ENCODE measurements around the gene NUP210L. TPM values are rescaled to one million over a fixed set of nuclear protein-coding genes. Genes with fewer than 3 reads are reported as not detected.

NUP210L gene
- 0.18 TPM for total RNA-seq

- ATAC-seq: peak; percentile 56
- intact Hi-C loops (cut with DNase I): no loop called here
- peak; percentile 79 for DNase-seq (ENCODE audit: low spot score)
Measured at GRCh38 chr1:154154534-154155191, at the start of gene NUP210L. TSS of gene NUP210L (minus strand) at chr1:154155073.

DNA sequence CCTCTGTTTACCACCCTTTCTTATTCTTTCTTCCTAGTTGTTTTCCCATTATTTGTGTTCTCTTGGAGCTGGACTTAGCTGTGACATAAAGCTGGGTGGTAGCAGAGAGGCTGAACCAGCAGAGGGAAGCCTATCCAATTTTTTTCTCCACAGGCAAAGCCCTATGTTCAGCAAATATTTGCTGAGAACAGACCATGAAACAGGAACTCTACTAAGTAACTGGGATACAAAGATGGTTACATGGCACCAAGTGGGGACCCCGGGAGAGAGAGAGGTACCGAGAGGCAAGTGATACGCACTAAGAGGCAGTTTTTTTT lies 44.6 kb upstream of the NUP210L start:
- ATAC-seq: peak; percentile 23
- intact Hi-C loops (cut with DNase I): no loop called here
- no peak for DNase-seq (ENCODE audit: low spot score)

DNA sequence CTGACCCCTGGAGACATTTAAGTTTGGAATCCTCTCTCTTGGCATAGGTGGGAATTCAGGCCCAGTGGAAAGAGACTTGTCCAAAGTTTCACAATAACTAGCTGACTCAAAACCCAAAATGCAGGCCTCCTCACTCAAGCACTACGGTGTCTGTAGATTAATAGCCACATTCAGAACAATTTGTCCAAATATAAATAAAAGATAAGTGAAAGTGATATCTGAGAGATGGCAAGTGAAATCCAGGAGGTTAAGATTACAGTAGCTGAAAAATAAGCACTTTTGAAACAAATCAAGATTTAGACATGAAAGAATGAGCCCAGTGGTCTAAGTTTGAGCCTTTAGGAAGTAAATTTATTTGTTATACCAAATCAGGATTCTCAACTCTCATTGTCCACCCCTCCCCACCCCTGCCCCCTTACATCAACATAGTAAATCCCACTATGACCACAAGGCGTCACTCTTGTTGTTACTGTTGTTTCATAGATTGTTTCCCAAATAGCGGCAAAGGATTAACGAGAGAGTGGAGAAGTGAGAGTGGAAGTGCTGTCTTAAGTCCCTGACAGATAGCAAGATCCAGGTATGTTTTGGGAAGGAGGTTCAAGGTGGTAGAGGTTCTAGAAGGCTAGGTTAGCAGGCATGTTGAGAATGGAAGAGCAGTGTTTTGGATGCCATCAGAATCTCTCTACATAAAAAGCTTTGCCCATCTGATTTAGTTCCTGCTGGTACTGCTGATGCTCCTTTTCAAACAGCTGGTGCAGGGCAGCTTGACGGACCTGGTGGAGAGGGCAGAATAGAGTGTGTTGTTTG lies 44.1 kb upstream of the NUP210L start:
- DNase-seq (ENCODE audit: low spot score): no peak
- peak; percentile 77 for ATAC-seq
- intact Hi-C loops (cut with DNase I): no loop called here

DNA sequence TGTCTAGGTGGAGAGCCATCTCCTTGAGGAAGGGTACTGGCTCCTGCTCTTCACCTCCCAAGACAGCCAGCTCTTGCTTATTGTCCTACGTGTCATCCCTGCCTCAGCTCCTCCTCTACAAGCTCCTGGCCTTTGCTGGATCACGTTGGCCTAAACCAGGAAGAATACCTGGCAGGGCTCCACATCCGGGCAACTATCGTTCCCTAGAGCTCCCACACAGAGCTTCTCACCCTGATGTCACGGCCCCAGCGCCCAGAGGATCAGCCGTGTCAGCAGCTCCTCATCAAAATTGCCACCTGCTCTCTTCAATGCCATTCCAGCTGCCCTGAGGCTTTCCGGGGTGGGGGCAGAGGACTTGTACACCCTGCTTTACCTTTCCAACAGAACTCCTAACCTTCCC lies 38.9 kb upstream of the NUP210L start:
- intact Hi-C loops (cut with DNase I): no loop called here
- DNase-seq (ENCODE audit: low spot score) (no peak), ATAC-seq (no peak)

- no peak for ATAC-seq
- DNase-seq (ENCODE audit: low spot score): no peak
- intact Hi-C loops (cut with DNase I): no loop called here
Measured at GRCh38 chr1:154192476-154192875, 37.6 kb upstream of the NUP210L start.

DNA sequence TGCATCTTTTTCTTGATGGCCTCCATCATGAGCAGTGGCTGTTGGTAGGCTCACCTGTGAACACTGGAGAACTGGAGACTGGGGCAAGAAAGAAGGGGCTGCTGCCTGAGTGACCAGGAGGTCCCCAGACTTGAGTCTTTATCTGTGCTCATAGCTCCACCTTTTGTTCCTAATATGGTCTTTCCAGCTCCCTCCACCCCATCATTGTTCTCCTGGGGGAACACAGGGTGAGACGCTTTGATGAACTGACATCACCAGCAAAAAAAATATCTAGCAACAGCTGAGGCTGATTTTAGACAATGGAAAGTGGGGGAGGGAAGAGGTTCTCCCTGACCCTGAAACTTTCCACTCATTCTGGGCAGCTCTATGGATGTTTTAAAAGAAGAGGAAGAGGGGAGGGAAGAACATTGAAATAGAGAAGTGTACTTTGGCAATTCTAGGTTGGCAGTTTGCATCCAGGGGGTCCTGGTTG lies 37.2 kb upstream of the NUP210L start, which contains the start of gene TPM3:
Gene TPM3 (minus strand): TSS at position 111 of the 472 bp plus-strand sequence. CDS start 82 bp downstream, at position 29.
- intact Hi-C loops (cut with DNase I): no loop called here
- DNase-seq (ENCODE audit: low spot score) (no peak), ATAC-seq (no peak)

GRCh38 chr1:154190550-154190949 lies 35.7 kb upstream of the NUP210L start:
- intact Hi-C loops (cut with DNase I): no loop called here
- no peak for ATAC-seq

GRCh38 chr1:154186852-154187501 lies 32.1 kb upstream of the NUP210L start:
- no peak for ATAC-seq
- intact Hi-C loops (cut with DNase I): no loop called here
- no peak for DNase-seq (ENCODE audit: low spot score)

More at GRCh38 chr1:154190550-154190949, 35.7 kb upstream of the NUP210L start:
- DNase-seq (ENCODE audit: low spot score): no peak

- no peak for ATAC-seq
- intact Hi-C loops (cut with DNase I): no loop called here
- DNase-seq (ENCODE audit: low spot score): no peak
Measured at GRCh38 chr1:154186177-154186576, 31.3 kb upstream of the NUP210L start.

DNA sequence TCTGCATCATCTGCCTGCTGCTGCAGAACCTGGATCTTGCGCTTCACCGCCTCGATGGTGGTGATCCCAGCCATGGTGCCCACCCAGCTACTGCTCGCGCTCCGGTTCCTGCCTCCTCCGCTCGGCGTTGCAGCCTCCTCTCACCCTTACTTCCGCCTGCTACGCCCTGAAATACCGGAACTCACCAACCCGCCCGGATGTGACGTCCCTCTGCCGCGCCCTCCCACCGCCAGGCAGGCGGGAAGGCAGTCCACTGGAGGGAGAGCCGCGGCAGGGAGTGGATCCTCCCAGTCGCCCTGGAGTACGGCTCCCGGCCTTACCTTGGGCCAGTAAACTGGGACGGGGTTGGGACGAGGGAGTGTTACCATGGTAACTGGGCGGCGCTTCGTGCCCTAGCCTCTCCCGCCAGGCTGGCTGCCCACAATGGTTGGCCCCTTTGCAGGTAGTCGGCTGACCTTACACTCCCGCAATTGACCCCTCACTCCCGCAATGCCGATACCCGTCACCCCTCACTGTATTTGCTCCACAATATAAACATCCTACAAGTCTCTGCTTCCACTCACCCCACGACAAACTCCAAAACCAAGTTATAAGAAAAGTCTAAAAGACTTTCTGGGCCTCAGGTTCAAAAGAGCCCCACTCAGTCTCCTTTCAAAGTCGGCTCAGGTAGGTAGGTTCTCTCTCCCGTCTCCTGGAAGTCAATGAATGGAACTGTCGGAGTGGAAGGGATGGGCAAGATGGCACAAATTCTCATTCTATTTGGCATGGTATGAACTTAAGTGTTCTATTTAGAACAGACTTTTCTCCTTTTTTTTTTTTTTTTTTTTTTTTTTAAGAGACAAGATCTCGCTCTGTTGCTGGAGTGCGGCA lies 28.4 kb upstream of the NUP210L start:
- DNase-seq (ENCODE audit: low spot score): peak; percentile 97
- peak; percentile 99 for ATAC-seq
- intact Hi-C loops (cut with DNase I): no loop called here

DNA sequence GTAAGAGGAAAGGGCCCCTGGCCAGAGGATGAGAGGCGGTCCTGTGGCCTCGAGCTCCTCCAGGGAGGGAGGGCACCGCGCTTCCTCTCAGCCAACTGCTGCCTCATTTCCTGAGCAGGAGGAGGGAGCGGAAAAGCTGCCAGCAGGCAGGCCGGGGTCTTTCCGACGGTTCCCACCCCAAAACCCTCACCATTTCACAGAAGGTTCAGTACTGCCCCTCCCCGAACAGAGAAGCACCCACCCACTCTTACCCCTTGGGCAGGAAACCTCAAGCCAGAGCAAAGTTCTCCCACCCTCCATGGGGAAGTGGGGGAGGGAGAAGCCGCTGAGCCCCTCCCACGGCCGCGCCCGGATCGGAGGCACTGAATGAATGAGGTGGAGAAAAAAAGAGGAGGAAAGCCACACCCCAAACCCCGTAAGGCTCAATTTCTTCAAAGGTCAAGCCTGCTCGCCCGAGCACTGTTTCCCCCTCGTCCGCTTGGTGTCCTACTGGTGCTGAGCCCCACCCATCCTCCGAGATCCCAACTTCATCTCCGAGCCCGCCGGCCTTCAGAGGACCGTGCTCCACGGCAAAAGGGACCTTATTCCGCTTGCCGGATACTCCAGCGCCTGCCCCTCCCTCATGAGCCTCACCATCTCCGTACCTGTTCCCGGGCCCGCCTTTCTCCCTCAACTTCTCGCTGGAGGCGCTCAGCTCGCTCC lies 27.6 kb upstream of the NUP210L start:
- ATAC-seq: peak; percentile 70
- intact Hi-C loops (cut with DNase I): no loop called here
- peak; percentile 81 for DNase-seq (ENCODE audit: low spot score)

- ATAC-seq (no peak), DNase-seq (ENCODE audit: low spot score) (no peak)
- intact Hi-C loops (cut with DNase I): no loop called here
Measured at GRCh38 chr1:154181944-154182343, 27.1 kb upstream of the NUP210L start.

- intact Hi-C loops (cut with DNase I): loop anchor here (5.0 kb wide), 1 partner anchor 958 kb away; no protein-coding TSS in a partner anchor
- no peak for ATAC-seq
- no peak for DNase-seq (ENCODE audit: low spot score)
Measured at GRCh38 chr1:154179946-154180687, 25.2 kb upstream of the NUP210L start.

- intact Hi-C loops (cut with DNase I): loop anchor here (5.0 kb wide), 1 partner anchor 957 kb away; no protein-coding TSS in a partner anchor
- DNase-seq (ENCODE audit: low spot score): no peak
- ATAC-seq: no peak
Measured at GRCh38 chr1:154178911-154179811, 24.3 kb upstream of the NUP210L start.

DNA sequence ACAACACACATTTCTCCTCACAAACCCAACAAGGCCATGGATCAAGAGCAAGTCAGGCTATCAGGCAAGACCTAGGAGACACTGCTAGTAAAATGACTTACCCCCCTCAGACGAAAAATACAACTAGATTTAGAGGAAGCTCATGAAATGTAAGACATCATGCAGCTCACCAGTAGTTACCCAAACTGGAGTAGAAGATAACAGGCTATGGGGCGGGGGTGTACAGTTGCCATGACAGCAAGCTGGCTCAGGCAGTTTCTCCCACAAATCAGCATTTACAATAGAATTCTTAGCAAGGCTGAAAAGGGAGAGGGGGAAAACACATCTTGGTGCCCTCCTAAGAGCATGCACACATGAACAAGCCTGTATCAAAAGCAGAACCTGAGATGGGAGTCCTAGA lies 23.1 kb upstream of the NUP210L start:
- DNase-seq (ENCODE audit: low spot score) (no peak), ATAC-seq (no peak)
- intact Hi-C loops (cut with DNase I): loop anchor here (5.0 kb wide), 1 partner anchor 956 kb away; no protein-coding TSS in a partner anchor

DNA sequence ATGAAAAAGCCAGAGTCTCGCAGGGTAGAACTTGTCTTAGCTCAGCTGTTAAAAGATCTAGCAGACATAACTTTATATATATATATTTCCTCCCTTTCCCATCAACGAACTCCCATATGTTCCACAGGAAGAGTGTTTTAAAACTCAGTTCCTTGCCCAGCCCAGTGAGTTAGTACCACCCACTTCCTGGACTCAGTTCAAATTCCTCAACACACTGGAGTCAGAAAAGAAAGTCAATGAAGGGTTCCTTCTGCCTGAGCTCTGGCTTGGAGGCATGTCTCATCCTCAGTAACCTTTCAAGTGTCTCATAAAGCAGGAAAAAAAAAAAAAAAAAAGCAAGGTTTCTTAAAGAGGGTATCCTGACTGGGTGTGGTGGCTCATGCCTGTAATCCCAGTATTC lies 21.5 kb upstream of the NUP210L start:
- intact Hi-C loops (cut with DNase I): loop anchor here (5.0 kb wide), 1 partner anchor 954 kb away; no protein-coding TSS in a partner anchor
- ATAC-seq (peak; percentile 59), DNase-seq (ENCODE audit: low spot score) (no peak)

Measured in sciatic nerve (tissue), 2 donors.